Hematopoietic multipotent progenitor cell (in vitro differentiated cells): ENCODE results near the gene KLRF1. TPM values are rescaled to one million over a fixed set of nuclear protein-coding genes. Genes with fewer than 3 reads are reported as not detected.

Source experiments
- DNase-seq, 3 donors: peaks; one replicate each; pipeline ENCODE4 v3.0.0-alpha.2; 2011 to 2015; ENCODE audit warnings: low read depth in 2 of 3, low spot score in 2 of 3
- total RNA-seq: library from RNA; depleted of rRNA; stranded (reverse); fragments of >200 nt; gene quantifications from one replicate; pipeline ENCODE4 v1.2.3, GENCODE V29; 2012

The KLRF1 gene, protein sequence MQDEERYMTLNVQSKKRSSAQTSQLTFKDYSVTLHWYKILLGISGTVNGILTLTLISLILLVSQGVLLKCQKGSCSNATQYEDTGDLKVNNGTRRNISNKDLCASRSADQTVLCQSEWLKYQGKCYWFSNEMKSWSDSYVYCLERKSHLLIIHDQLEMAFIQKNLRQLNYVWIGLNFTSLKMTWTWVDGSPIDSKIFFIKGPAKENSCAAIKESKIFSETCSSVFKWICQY
- total RNA-seq = under 0.01 TPM

DNA sequence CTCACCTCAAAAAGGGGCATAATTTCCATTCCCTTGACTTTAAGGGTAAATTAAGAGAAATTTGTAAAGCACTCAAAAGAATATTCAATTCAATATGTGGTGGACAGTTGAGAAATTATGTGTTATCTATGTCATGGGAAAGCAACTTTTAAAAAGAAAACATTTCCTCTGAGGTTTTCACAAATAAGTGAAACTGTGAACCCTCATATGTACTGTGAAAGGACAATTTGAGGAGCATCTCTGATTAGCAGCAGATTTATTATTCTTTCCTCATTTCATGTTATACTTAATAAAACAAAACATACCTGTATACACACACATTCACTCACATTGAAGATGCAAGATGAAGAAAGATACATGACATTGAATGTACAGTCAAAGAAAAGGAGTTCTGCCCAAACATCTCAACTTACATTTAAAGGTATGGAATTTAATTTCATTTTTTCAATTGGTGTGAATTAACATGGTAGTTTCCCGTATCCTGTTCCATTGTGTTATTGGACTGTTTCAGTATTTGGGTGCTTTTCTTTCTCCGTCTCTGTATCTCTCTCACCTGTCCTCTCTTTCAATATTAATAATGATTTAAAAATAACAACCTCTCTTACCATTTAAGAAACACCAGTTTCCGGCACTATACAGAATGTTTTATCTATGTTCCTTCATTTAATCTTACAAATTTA is at the start of gene KLRF1:
Gene KLRF1 (plus strand): TSS at position 273 of the 680 bp plus-strand sequence. CDS start 64 bp downstream, at position 337.
- no peak for DNase-seq

GRCh38 chr12:9779209-9779608 is 48.1 kb upstream of the KLRF1 start:
- no peak for DNase-seq

DNA sequence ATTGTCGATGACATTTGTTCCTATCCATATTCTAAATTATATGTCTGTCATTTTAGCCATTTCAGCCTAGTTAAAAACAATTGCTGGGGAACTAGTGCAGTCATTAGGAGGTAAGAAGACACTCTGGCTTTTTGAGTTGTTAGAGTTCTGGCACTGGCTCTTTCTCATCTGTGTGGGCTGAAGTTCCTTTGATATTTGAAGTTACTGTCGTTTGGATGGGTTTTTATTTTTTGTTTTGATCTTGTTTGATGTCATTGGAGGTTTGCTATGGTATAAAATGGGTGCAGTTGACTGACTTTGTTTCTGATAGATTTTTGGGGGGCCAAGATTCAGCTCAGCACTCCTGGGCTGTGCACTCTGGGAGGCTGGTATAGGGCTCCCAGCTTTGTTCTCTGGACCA is 45.9 kb upstream of the KLRF1 start:
- no peak for DNase-seq

- no peak for DNase-seq
These were observed 44.5 kb upstream of the KLRF1 start for GRCh38 chr12:9782547-9783382.

GRCh38 chr12:9784326-9784725 is 43.0 kb upstream of the KLRF1 start:
- DNase-seq = no peak

DNA sequence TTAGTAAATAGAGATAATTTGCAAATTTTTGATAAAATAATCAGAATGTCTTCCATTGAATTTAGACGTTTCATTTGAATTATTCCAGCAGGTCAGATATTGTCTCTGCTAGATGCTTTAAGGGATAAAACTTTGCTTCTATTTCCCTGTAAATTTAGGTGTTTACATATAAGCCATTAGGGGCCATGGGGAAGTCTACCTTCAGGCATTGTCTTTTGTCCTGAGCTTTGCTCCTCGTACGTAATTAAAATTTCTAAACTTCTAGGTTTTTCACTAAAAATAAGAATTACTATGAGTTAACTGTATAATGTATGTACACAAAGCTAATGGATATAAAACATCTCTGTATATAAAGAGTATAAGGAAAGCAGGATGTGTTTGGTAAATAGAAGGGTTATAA is 42.5 kb upstream of the KLRF1 start:
- no peak for DNase-seq

DNA sequence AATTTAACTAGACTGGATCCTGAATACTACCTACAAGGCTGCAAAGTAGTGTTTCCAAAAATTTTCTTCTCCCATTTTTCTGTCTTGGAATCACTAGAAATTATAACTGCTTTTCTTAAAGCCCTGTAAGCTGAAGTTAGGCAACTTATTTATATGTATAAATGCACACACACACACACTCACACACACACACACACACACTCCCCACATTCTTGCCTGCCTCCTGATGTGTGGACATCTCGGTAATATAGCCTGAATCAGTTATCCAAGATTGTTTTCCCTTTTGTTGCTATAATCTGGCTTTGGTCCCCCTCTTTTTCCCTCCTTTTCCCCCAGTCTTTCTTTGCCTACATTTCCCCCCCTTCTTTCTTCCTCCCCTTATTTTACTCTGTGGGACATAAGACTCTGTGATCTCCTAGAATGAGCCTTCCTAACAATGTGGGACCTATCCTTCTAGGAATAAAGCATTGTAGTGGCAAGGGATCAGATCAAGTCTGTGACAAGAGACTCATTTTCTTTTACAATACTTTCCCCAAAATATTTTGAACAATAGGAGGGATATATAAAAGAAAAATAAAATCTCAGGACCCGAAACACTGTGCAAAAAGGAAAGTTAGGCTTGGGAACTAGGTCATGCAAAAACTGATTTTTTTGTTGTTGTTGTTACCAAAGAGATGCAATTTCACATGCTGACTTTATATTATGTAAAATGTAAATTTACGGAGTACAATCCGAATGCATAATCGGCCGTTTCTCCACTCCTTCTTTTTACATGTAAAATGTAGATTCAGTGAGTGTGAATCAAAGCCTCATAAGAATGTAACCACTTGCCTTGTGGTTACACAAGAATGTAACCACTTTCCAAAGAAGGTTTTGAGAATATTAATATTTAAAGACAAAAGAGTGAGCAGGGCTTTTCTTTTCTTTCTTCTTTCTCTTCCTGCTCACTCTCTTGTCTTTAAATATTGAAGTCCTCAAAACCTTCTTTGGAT is 40.3 kb upstream of the KLRF1 start:
- DNase-seq = no peak

- DNase-seq = no peak
These were observed 34.9 kb upstream of the KLRF1 start for GRCh38 chr12:9792185-9792900.

GRCh38 chr12:9792961-9793617 is 34.2 kb upstream of the KLRF1 start:
- DNase-seq = no peak

GRCh38 chr12:9793779-9794395 is 33.4 kb upstream of the KLRF1 start:
- DNase-seq = peak in 2 of 3 donors; percentile 53 to 83

DNA sequence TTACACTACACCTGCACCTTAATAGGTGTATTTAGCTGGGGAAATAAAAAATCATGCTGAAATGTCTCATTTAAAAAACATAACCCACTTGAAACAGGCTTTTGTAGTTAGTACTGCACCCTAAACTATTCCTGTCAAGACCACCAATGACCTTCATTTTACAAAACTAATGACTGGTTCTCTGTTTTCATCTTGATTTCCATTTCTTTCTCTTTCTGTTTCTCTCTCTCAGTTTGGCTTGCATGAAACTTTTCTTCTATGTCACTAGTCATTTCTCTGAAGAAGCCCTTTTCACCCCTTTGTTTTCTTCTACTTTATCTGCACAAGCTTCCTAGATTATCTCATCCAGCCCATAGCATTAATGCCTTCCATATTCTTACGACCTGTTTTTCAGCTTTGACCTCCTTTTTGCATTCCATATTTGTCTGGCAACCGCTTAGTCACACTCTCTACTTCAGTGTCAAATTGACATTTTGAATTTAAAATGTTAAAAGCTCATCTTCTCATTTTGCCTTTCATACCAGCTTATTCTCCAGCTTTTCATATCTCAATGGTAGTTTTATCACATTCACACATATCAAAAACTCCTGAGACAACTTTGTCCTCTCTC is 32.7 kb upstream of the KLRF1 start:
- no peak for DNase-seq

DNA sequence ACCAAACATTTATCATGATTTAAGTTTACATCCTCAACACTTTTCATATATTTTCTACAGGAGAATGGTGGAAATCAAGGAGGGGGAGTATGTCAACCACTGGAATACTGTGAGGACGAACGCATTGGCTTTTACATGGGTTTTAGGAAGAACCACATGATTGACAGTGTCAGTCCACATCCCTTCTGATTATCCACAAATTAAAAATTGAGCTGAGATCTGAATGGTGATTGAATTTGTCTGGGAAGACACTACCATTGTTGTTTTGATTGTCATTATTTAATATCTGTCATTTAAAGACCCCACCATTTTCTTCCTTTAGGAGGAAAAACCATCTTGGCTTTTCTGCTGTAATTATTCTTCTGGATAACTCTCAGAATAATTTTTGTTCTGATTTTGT is 31.3 kb upstream of the KLRF1 start:
- no peak for DNase-seq

- DNase-seq = no peak
These were observed 30.9 kb upstream of the KLRF1 start for GRCh38 chr12:9796346-9796745.

- DNase-seq = no peak
These were observed 30.3 kb upstream of the KLRF1 start for GRCh38 chr12:9796971-9797370.

- peak; percentile 30 to 89 (median 83) for DNase-seq
These were observed 29.3 kb upstream of the KLRF1 start for GRCh38 chr12:9797722-9798619.

DNA sequence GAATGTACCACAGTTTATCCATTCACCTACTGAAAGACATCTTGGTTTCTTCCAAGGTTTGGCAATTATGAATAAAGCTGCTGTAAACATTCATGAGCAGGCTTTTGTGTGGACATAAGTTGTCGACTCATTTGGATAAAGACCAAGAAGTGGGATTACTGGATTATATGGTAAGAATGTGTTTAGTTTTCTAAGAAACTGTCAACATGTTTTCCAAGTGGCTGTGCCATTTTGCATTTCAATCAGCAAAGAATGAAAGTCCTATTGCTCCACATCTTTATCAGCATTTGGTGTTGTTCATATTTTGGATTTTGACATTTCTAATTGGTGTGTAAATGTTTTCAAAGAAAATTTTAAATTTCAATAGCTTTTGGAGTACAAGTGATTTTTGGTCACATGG is 27.3 kb upstream of the KLRF1 start:
- DNase-seq = no peak

DNA sequence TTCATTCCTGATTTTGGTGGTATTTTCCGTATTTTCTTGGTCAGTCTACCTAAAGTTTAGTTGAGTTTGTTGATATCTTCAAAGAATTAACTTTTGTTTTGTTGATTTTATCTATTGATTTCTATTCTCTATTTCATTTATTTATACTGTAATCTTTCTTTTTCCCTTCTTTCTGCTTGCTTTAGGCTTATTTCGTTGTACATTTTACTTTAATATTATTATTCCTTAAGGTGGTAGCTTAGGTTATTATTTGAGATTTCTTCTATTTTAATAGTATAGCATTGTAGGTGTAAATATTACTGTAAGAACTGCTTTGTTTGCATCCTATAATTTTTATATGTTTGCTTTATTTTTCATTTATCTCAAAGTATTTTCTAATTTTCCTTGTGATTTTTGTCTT is 21.4 kb upstream of the KLRF1 start:
- no peak for DNase-seq
